Measurements from ENCODE around the gene SNAPC4. TPM values are rescaled to one million over a fixed set of nuclear protein-coding genes. Genes with fewer than 3 reads are reported as not detected.
A peak's percentile ranks its signal among the peaks of the same experiment; 100 is the strongest.

Gene SNAPC4
- total and polyA plus RNA-seq, 9 of the 15 experiments (the other 6 are each of a cell fraction or from before 2014, with no cell fraction given): 0.21 to 21.8 (median 8.8) TPM

- TF ChIP-seq MITF (IDR thresholded peaks at IDR 0.05): no peak
- TF ChIP-seq POLR2A (conservative IDR thresholded peaks at IDR 0.05): peak; percentile 70
- TF ChIP-seq KAT8 (IDR thresholded peaks at IDR 0.05; ENCODE audit: low read depth): no peak
- TF ChIP-seq SAP30 (IDR thresholded peaks at IDR 0.05; ENCODE audit: borderline replicate concordance, insufficient read depth, low read depth, low read length, poor library complexity, severe bottlenecking): no peak
- TF ChIP-seq SRSF3 (IDR thresholded peaks at IDR 0.05; ENCODE audit: insufficient read depth, low read length): no peak
- no peak for TF ChIP-seq MIER1 (IDR thresholded peaks at IDR 0.05; ENCODE audit: low read depth)
- no peak for TF ChIP-seq NFXL1 (CRISPR knock-in tag; IDR thresholded peaks at IDR 0.05)
- TF ChIP-seq FOXM1 (IDR thresholded peaks at IDR 0.05; ENCODE audit: low read depth): no peak
- TF ChIP-seq FOXM1 (CRISPR knock-in tag; IDR thresholded peaks at IDR 0.05; ENCODE audit: low read depth): no peak
- TF ChIP-seq NONO (IDR thresholded peaks at IDR 0.05; ENCODE audit: low read depth in 2 of 2, low read length in 1 of 2): peak; percentile 43 to 70; a peak in 2 of 4 replicates
- TF ChIP-seq CBX1 (IDR thresholded peaks at IDR 0.05; ENCODE audit: low read depth): peak; percentile 43; the same call in 1 of the 2 replicates
- TF ChIP-seq ZNF174 (CRISPR knock-in tag; IDR thresholded peaks at IDR 0.05): no peak
- no peak for TF ChIP-seq HDGF (IDR thresholded peaks at IDR 0.05)
- no peak for TF ChIP-seq ZBTB12 (CRISPR knock-in tag; IDR thresholded peaks at IDR 0.05)
- TF ChIP-seq HNRNPL (IDR thresholded peaks at IDR 0.05; ENCODE audit: low read depth, low read length): no peak
- peak; percentile 79 for TF ChIP-seq POLR2G (IDR thresholded peaks at IDR 0.05; ENCODE audit: low read depth, low read length)
- TF ChIP-seq TRIM24 (IDR thresholded peaks at IDR 0.05): no peak
- TF ChIP-seq RCOR1 (IDR thresholded peaks at IDR 0.05; ENCODE audit: borderline replicate concordance in 1 of 2, low read depth in 2 of 2, low read length in 2 of 2): 0 out of 4 replicates have a peak, but pooled peaks of 1 of the 2 experiments have one; percentile 6
- no peak for TF ChIP-seq TEAD1 (CRISPR knock-in tag; IDR thresholded peaks at IDR 0.05)
- no peak for TF ChIP-seq DNMT1 (IDR thresholded peaks at IDR 0.05)
- no peak for TF ChIP-seq LARP7 (IDR thresholded peaks at IDR 0.05)
- TF ChIP-seq TBP (optimal IDR thresholded peaks at IDR 0.05; ENCODE audit: low read depth, low read length): peak; percentile 15
- no peak for TF ChIP-seq MYC (IDR thresholded peaks at IDR 0.05; ENCODE audit: low read depth, low read length)
- no peak for TF ChIP-seq MYC (CRISPR knock-in tag; IDR thresholded peaks at IDR 0.05; ENCODE audit: borderline replicate concordance, low read depth)
- TF ChIP-seq L3MBTL2 (IDR thresholded peaks at IDR 0.05): no peak
- TF ChIP-seq GMEB1 (CRISPR knock-in tag; IDR thresholded peaks at IDR 0.05): no peak
These were observed 39.8 kb upstream of the SNAPC4 start, which contains the start of gene INPP5E (continued) for GRCh38 chr9:136439481-136440408.
